Neuron (in vitro differentiated cells): Measurements from ENCODE around the gene UCHL1.

Experiments
- H2AFZ ChIP-seq: one replicate; pipeline ENCODE4 v1.6.1; 2013; ENCODE audit warnings: low read depth, mild to moderate bottlenecking, inconsistent platforms, low read length, moderate library complexity
- H3K27me3 ChIP-seq: one replicate; pipeline ENCODE4 v1.6.1; 2013; ENCODE audit warnings: low read length; ENCODE audit not compliant: insufficient read depth
- H3K36me3 ChIP-seq: one replicate; pipeline ENCODE4 v1.6.1; 2013; ENCODE audit warnings: low read length; ENCODE audit not compliant: insufficient read depth
- H3K4me1 ChIP-seq: one replicate; pipeline ENCODE4 v1.6.1; 2013; ENCODE audit warnings: low read length; ENCODE audit not compliant: insufficient read depth
- H3K4me3 ChIP-seq: 2 replicates; pipeline ENCODE4 v1.5.1; 2013; ENCODE audit warnings: mild to moderate bottlenecking, low read length, moderate library complexity
- H3K9me3 ChIP-seq: one replicate; pipeline ENCODE4 v1.6.1; 2013; ENCODE audit warnings: low read length

The UCHL1 gene

DNA sequence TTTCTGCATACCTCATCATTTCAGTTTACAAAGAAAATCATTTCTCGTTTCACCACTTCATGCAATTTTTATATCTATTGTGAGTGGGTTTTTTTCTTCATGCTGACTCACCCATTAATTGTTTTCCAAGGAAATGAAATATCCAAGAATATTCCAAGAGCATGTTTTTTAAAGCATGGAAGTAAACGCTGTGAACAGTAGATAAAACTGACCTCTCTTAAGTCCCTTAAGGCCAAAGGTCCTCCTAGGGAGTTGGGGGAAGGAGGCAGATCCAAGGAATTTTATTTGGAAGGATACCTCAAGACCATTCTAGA, 39.8 kb upstream of the UCHL1 start:
- Histone ChIP-seq H3K9me3 (no peaks in the 10 kb centered on the region), H3K4me1 (peaks cover 11% of the 10 kb centered on the region), H3K36me3 (no peaks in the 10 kb centered on the region), H3K27me3 (peaks cover 54% of the 10 kb centered on the region), H3K4me3 (peak overlapping the region; percentile 54), H2AFZ (no peak overlapping the region)

DNA sequence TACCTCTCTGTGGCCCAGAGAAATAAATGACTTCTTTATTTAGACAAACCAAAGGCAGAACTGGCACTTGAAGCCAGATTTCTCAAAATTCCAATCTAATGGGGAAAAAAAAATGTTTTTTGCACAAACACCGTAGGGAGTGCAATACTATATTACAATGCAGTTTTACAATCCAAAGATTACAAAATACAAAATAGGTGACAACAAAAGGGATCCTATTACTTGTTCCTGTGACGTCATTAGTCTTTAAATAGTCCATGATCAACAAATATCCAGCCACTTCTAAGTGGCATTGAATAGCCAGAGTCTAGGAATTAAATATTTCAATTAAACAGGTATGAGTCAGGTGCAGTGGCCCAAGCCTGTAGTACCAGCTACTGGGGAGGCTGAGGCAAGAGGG, 39.4 kb upstream of the UCHL1 start:
- no peak overlapping the region for H3K4me3 ChIP-seq
- H3K27me3 ChIP-seq, result peaks cover 52% of the 10 kb centered on the region
- no peaks in the 10 kb centered on the region for H3K9me3 ChIP-seq

DNA sequence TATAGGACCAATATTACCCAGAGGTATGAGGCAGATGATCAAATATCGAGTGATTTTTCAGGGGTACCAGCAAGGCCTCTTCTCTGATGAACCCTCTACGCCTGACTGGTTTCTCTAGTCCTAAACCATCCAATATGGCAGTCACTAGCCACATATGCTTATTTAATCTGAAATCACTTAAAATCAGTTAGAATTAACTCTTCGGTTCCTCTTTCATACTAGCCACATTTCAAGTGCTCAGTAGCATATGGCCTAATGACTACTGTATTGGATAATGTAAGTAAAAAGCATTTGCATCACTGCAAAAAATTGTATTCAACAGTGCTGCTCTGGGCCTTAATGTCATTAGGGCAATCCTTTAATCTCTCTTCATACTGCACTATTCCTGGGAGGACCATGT, 38.0 kb upstream of the UCHL1 start:
- H3K36me3 ChIP-seq, result no peaks in the 10 kb centered on the region
- no peaks in the 10 kb centered on the region for H3K9me3 ChIP-seq
- H3K4me1 ChIP-seq, result peaks cover 4% of the 10 kb centered on the region
- peaks cover 54% of the 10 kb centered on the region for H3K27me3 ChIP-seq
- no peak overlapping the region for H3K4me3 ChIP-seq
- H2AFZ ChIP-seq, result no peak overlapping the region

More for the DNA sequence above, 39.4 kb upstream of the UCHL1 start:
- Histone ChIP-seq H3K4me1 (peaks cover 11% of the 10 kb centered on the region), H2AFZ (no peak overlapping the region), H3K36me3 (no peaks in the 10 kb centered on the region)

DNA sequence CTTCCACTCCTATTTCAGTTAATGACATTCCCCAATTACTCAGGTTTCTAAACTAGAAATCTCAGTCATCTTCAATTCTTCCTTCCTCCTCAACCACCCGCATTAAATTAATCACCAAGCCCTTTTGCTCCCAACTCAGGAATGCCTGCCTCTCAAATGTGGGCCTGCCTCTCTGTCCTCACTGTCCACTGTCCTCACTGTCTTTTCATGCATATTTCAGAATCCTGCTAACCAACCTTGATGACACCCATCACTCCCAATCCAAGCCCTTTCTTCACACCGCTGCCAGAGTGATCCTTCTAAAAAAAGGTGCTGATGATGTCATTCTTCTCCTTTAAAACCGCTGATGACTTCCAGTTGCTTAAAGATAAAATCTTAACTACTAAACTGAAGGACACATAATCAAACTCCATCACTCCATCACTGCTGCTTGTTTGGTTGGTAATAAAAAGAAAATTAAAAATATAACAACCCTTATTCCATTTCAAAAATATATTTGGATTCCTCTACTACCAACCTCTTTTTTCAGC, 37.2 kb upstream of the UCHL1 start:
- Histone ChIP-seq H3K36me3 (no peaks in the 10 kb centered on the region), H3K4me1 (peaks cover 4% of the 10 kb centered on the region), H3K27me3 (peaks cover 54% of the 10 kb centered on the region), H3K9me3 (no peaks in the 10 kb centered on the region), H2AFZ (no peak overlapping the region), H3K4me3 (no peak overlapping the region)

DNA sequence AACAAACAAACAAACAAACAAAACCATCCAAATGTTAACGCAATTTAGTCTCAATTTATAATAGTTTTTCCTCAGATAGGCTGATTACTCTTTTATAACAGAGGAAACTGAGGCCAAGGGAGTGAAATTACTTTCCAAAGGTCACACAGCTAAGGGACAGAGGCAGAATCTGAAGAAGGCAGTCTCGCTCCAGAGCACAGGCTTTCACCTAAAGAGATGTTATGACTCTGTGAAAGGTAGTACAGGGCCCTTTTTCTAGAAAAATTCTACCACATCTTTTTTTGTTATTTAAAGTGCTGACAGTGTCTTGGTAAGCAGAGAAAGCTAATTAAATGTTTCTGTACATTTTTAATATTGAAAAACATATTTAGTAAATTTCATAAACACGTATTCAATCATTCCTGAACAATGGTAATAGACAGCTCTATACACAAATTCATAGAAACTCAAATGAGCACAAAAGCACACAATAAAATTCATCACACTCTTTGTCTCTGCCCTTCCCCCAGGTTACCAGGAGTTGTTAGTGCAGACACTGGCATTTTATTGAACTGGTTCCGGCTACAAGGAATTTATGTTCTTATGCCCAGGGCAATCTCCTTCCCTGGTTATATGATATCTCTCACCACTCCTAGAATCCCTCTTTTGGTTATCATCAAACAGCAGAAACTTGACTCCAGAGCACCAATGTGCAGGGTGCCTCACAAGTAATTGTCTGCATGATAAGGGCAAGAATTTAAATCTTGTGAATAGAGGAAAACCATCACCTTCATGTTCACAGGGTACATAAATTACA, 34.7 kb upstream of the UCHL1 start:
- Histone ChIP-seq H3K4me1 (no peaks in the 10 kb centered on the region), H3K27me3 (peaks cover 37% of the 10 kb centered on the region), H3K4me3 (no peak overlapping the region), H3K9me3 (no peaks in the 10 kb centered on the region), H3K36me3 (no peaks in the 10 kb centered on the region), H2AFZ (no peak overlapping the region)

DNA sequence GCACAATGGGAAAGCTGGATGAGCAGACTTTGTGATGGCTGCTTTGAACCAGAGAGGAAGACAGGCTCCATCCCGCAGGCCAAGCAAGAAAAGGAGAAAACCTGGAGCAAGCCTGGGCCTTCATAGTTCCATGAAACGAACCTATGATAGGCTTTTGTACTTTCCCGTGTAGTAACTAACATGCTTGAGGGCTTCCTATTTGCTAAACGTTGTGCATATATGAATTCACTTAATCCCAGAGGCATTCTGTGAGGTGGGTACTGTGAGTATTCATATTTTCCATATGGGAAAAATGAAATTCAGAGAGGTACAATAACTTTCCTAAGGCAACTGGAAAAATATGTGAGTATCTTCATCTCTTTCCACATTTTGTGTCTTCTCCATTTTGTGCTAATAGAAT, 28.8 kb upstream of the UCHL1 start:
- Histone ChIP-seq H3K27me3 (peaks cover 5% of the 10 kb centered on the region), H3K9me3 (no peaks in the 10 kb centered on the region), H2AFZ (no peak overlapping the region), H3K4me1 (no peaks in the 10 kb centered on the region), H3K36me3 (no peaks in the 10 kb centered on the region), H3K4me3 (no peak overlapping the region)

DNA sequence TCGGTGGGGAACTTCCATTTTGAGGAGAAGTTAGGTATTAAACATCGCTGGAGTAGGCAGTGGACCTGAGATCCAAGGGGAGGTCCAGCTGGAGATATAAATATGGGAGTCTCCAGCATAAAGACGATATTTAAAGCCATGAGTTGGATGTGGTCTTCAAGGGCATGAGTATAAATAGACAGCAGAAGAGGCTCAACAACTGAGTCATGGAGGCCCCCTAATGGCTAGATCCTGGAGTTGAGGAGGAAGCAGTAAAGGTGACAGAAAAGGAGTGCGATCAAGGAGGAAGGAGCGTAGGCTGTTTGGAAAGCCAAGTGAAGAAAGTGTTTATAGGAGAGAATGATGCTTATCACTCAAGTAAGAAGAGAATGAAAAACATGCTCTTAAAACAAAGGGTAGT, 24.3 kb upstream of the UCHL1 start:
- H3K36me3 ChIP-seq, result no peaks in the 10 kb centered on the region
- H3K4me3 ChIP-seq, result no peak overlapping the region
- no peaks in the 10 kb centered on the region for H3K4me1 ChIP-seq
- H2AFZ ChIP-seq, result no peak overlapping the region
- H3K9me3 ChIP-seq, result no peaks in the 10 kb centered on the region
- H3K27me3 ChIP-seq, result no peaks in the 10 kb centered on the region

DNA sequence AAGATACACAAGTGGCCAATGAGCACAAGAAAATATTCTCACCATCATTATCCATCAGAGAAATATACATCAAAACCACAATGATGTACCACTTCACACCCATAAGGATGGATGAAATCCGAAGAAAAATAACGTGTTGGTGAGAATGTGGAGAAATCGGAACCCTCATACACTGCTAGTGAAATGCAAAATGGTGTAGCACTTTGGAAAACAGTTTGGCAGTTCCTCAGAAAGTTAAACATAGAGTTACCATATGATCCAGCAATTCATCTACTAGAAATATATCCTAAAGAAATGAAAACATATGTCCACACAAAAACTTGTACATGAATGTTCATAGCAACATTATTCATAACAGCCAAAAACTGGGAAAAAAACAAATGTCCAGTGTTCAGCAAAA, 23.9 kb upstream of the UCHL1 start:
- no peaks in the 10 kb centered on the region for H3K4me1 ChIP-seq
- H2AFZ ChIP-seq, result no peak overlapping the region
- no peak overlapping the region for H3K4me3 ChIP-seq
- no peaks in the 10 kb centered on the region for H3K27me3 ChIP-seq
- H3K36me3 ChIP-seq, result no peaks in the 10 kb centered on the region
- no peaks in the 10 kb centered on the region for H3K9me3 ChIP-seq

DNA sequence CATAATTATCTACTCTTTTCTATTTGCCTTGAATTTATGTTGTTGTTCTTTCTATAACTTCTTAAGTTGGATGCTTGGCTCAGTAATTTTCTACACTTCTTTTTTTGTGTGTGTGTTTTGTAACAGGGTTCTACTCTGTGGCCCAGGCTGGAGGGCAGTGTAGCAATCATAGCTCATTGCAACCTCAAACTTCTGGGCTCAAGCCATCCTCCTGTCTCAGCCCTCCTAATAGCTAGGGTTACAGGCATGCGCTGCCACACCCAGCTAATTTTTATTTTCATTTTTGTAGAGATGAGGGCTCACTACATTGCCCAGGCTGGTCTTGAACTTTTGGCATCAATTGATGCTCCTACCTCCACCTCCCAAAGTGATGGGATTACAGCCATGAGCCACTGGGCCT, 20.7 kb upstream of the UCHL1 start:
- no peaks in the 10 kb centered on the region for H3K36me3 ChIP-seq
- no peak overlapping the region for H3K4me3 ChIP-seq
- no peaks in the 10 kb centered on the region for H3K4me1 ChIP-seq
- H2AFZ ChIP-seq, result no peak overlapping the region
- no peaks in the 10 kb centered on the region for H3K9me3 ChIP-seq
- no peaks in the 10 kb centered on the region for H3K27me3 ChIP-seq

DNA sequence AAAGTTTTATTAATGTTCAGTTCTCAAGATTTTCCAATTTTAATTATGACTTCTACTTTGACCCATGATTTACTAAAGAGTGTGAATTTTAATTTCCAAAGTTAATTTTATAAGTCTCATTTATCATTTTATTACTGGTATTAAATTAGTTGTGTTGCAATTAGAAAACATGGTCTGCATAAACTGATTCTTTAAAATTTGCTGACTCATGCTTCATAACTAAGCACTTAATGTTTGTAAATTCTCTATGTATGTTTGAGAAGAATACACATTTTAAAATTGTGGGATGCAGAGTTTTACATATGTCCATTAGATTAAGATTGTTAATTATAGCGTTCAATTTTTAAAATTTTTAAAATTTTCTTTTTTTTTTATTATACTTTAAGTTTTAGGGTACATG, 20.2 kb upstream of the UCHL1 start:
- H2AFZ ChIP-seq, result no peak overlapping the region
- H3K9me3 ChIP-seq, result no peaks in the 10 kb centered on the region
- H3K4me3 ChIP-seq, result no peak overlapping the region
- no peaks in the 10 kb centered on the region for H3K36me3 ChIP-seq
- no peaks in the 10 kb centered on the region for H3K27me3 ChIP-seq
- H3K4me1 ChIP-seq, result no peaks in the 10 kb centered on the region

DNA sequence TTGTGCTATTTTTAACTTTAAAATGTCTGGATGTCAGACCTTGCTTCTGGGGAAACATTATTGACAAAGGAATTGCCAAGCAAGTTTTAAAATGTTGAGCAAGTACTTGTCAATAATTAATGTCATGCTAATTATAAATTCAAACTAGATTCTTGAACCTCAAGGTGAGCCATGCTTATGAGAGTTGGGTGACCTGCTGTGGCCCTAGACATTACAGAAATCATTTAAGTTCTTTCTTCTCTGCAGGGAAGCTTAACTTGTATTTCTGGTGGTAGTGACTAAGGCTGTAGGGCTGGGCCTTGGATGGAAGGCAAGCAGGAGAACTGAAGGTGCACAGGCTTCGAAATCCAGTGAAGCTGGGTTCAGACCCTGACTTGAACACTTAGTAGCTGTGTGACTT, 14.8 kb upstream of the UCHL1 start:
- Histone ChIP-seq H3K4me3 (no peak overlapping the region), H3K36me3 (no peaks in the 10 kb centered on the region), H2AFZ (no peak overlapping the region), H3K4me1 (no peaks in the 10 kb centered on the region), H3K9me3 (no peaks in the 10 kb centered on the region), H3K27me3 (peaks cover 2% of the 10 kb centered on the region)

DNA sequence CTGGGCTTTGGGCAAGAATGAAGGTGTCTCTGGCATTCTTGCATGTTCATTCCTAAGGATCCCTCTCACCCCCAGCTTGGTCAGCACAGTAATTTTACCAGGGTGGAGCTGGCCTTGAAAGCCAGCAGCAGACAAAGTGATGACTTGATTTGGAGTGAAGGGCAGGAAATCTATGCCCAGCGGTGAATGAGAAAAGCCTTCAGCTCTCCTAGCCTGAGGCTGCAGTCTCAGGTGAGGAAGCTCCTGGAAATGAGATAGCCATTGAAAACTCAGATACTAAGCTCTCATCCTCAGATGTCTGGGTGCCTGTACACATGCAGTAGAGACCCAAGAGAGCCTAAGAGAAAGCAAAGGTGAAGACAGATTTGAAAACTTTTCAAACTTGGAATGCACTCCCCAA, 10.7 kb upstream of the UCHL1 start:
- Histone ChIP-seq H2AFZ (no peak overlapping the region), H3K36me3 (no peaks in the 10 kb centered on the region), H3K4me3 (no peak overlapping the region), H3K27me3 (peaks cover 2% of the 10 kb centered on the region), H3K9me3 (no peaks in the 10 kb centered on the region), H3K4me1 (no peaks in the 10 kb centered on the region)

DNA sequence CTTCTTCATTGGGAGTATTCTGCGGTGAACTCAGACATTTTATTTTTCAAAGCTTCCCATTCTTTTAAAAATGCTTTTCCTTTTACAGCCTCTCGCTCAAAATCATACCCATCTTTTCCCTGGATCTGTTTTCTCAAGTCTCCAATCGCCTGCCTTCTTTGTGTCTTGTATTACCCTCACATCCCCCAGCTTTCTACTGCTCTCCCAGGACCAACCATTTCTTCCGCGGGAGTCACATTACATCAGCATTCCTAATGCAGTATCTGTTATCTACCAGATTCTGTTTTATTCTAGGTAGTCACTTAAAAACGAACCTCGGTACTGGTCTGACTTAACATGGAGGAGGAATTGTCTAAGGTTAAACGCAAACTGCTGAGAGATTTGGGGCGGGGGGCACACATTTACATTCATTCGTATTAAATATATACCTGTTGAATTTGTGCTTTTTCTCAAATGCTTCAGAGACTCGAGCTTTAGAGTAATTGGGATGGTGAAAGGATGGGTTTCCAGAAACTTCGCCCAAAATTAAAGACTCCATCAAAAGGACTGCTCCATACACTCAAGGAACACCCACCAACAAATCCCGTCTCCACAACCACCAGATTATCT, 493 bp upstream of the UCHL1 start:
- Histone ChIP-seq H2AFZ (peak overlapping the region; percentile 82), H3K9me3 (no peaks in the 10 kb centered on the region), H3K36me3 (peaks cover 14% of the 10 kb centered on the region), H3K4me3 (peak overlapping the region; percentile 65), H3K27me3 (no peaks in the 10 kb centered on the region), H3K4me1 (peaks cover 11% of the 10 kb centered on the region)
